Fibroblast of mammary gland (primary cell): ENCODE results near the gene ABHD13.

Experiments
- DNase-seq: peaks from one replicate; pipeline ENCODE4 v3.0.0-alpha.2; 2010; ENCODE audit warnings: low read depth
- H3K4me3 ChIP-seq: 2 replicates; pipeline ENCODE4 v1.5.1; 2011; ENCODE audit warnings: low read depth, mild to moderate bottlenecking, low read length, moderate library complexity; ENCODE audit not compliant: control insufficient read depth
- TF ChIP-seq, protein P1 (sequence below): conservative IDR thresholded peaks from 2 replicates; pipeline ENCODE4 v1.5.1; 2011; ENCODE audit warnings: low read depth, low read length, inconsistent platforms; ENCODE audit not compliant: control insufficient read depth, insufficient read depth

ABHD13 gene

DNA sequence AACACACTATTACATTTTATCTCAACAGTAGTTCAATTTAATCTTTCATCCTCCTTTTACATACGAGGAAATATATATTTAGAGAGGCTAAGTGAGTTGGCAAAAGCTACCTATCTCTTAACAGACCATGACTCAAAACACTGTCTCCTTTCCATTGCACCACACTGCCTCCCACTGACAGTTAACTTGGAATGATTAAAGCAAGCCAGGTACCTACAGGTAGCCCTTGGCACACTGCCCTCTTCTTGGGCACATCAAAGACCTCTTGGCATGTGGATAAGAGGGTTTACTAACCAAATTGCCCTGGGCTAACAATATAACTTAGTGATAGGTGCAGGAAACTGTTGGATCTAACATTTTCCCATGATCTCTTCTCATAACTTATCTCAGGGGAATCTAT is 1.8 kb downstream of the ABHD13 start:
- no peak overlapping the region for H3K4me3 ChIP-seq
- DNase-seq, result no peak
- TF ChIP-seq, protein P1, sequence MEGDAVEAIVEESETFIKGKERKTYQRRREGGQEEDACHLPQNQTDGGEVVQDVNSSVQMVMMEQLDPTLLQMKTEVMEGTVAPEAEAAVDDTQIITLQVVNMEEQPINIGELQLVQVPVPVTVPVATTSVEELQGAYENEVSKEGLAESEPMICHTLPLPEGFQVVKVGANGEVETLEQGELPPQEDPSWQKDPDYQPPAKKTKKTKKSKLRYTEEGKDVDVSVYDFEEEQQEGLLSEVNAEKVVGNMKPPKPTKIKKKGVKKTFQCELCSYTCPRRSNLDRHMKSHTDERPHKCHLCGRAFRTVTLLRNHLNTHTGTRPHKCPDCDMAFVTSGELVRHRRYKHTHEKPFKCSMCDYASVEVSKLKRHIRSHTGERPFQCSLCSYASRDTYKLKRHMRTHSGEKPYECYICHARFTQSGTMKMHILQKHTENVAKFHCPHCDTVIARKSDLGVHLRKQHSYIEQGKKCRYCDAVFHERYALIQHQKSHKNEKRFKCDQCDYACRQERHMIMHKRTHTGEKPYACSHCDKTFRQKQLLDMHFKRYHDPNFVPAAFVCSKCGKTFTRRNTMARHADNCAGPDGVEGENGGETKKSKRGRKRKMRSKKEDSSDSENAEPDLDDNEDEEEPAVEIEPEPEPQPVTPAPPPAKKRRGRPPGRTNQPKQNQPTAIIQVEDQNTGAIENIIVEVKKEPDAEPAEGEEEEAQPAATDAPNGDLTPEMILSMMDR, result no peak

DNA sequence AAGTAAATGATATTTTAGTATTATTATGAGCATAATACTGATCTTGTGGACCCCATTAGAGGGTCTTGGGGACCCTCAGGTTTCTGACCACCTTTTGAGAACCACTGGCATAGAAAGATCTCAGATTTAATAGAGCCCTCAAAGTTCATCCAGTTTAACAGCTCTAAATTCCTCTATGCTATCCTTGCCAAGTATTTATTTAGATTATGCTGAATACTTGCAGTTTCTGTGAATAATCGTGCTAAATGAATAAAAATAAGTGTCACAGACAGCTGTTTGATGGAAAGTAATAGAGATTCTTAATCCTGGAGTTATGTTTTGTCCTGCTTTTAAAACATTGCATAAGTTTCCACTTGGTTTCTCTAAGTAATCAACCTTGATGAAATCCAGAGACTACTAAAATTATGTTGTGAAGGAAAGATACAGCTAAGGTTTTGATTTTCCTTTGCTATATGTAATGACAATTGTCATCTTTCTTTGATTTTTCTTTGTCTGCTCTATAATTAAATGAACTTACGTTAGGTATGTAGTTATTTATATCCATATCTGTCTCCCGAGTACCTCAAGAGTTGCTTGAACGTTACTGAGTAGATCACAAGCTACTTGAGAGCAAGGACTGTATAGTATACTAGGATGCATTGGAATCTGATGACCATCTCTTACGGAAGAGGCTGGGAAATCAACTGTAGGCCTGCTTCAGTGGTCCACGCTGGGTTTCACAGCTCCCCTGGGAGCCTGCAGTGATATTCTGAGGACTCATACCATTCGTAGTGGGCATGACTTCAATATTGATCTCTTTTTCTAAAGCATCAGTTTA is 5.7 kb downstream of the ABHD13 start:
- TF ChIP-seq, protein P1, result no peak
- DNase-seq, result no peak
- H3K4me3 ChIP-seq, result no peak overlapping the region

DNA sequence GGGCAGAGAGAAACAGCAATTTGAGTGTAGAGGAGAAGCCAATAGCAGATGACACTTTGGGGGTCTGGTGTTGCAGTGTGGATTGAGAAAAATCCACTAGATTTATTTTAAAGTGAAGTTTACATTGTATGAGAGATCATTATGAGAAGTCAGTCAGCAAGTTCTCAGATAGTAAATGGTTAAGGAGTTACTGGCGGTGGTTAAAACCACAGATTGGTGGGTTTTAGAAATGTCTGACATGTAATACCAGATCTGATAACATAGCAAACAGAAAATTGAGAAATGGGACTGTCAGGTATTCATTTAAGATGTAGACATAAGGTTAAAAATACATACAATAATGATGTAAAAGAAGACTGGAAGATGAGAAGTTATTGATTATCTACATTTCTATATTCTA is 7.2 kb downstream of the ABHD13 start:
- H3K4me3 ChIP-seq, result no peak overlapping the region
- TF ChIP-seq, protein P1, result no peak
- no peak for DNase-seq

DNA sequence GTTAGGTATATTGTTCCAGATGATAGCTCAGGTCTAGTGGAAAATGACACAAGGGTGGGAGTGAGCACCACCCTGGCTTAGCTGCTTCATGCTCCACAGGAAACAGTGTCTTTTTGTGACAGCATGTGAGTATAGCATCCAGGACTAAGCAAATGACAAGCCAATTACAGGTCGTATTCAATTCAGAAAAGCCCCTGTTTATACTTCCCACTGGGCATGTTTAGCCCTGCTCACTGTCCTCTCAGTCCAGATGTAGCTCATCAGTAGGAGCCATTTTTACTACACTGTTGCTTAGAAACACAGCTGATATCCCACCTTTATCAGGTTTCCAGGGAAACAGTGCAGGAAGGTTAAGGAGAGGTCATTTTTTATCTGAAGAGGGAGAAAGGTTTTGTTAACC is 8.0 kb downstream of the ABHD13 start:
- DNase-seq, result no peak
- H3K4me3 ChIP-seq, result no peak overlapping the region
- TF ChIP-seq, protein P1, result no peak

DNA sequence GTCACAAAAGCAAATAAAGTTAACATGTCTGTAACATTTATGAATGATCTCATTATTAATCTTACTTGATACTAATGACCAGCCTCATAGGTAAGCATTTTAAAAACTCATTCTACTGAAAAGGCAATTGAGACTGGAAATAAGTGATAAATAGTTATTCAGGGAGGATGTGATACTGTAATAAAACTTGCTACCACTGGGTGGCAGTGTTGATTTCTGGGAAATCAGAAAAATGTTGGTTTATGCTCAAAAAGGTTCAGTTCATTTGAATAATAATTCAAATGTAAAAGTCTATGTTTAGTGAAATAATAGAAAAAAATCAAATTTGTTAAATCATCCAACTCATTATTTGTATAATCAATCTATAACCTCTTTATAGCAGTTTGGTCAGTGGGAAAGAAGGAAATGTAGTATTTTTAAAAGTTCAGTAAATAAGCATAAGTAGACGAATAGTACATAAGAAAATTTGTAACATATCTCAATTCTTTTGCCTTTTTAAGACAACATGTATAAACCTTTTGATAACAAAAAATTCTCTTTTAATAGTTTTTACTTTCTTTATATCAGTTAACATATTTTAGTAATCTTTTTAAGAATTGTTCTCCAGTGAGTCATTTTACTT is 9.6 kb downstream of the ABHD13 start:
- TF ChIP-seq, protein P1, result peak; percentile 72
- no peak overlapping the region for H3K4me3 ChIP-seq
- peak; percentile 54 for DNase-seq

DNA sequence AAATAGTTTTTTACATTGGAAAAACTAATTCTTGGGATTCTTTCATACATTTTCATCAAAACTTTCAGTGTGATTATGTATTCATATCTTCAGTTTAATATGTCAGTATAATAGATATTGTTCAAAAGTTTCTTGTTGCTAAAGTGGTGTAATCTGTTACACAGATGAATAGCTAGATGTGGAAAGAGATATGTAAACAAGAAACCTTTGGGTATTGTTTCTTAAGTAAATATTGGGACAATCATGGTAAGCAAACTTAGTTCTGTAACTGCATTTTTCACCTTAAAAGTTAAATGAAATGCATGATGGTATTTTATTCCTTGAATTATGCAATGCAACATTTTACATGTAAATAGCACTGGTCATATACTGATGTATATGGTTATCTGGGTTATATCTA is 12.2 kb downstream of the ABHD13 start:
- DNase-seq, result no peak
- TF ChIP-seq, protein P1, result no peak
- no peak overlapping the region for H3K4me3 ChIP-seq
